ENCODE results near the gene WARS2.

DNA sequence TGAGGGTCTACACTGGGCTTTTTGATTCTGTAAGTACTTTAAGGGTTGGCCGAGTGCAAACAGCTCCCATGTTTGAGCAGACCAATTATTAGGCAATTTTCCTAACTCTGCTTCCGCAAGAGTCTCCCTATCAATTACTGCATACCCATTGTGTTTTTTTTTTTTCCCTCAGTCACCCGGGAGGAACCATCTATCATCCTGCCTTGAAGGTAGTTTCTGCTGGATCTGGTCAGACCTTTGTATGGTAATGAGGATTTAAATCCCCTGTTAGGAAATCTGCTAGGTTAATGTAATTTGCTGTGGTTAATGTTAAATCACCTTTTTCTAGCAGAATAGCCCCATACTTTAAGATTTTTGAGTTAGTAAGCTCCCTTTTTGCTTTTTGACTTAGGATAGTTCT, 40.8 kb upstream of the WARS2 start:
- TF ChIP-seq POLR2AphosphoS5 (IDR thresholded peaks at IDR 0.05) (no peak), POLR2A (IDR thresholded peaks at IDR 0.05) (no peak), EP300 (IDR thresholded peaks at IDR 0.05) (no peak)
- TF ChIP-seq, protein P1, sequence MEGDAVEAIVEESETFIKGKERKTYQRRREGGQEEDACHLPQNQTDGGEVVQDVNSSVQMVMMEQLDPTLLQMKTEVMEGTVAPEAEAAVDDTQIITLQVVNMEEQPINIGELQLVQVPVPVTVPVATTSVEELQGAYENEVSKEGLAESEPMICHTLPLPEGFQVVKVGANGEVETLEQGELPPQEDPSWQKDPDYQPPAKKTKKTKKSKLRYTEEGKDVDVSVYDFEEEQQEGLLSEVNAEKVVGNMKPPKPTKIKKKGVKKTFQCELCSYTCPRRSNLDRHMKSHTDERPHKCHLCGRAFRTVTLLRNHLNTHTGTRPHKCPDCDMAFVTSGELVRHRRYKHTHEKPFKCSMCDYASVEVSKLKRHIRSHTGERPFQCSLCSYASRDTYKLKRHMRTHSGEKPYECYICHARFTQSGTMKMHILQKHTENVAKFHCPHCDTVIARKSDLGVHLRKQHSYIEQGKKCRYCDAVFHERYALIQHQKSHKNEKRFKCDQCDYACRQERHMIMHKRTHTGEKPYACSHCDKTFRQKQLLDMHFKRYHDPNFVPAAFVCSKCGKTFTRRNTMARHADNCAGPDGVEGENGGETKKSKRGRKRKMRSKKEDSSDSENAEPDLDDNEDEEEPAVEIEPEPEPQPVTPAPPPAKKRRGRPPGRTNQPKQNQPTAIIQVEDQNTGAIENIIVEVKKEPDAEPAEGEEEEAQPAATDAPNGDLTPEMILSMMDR (IDR thresholded peaks at IDR 0.05) = no peak
